Stimulated activated effector memory CD8-positive, alpha-beta T cell treated with anti-CD3 and anti-CD28 coated beads, Interleukin-12 subunit alpha, Interleukin-12 subunit beta, amount 100 ng/mL, for 72 hours (primary cell): ENCODE measurements around the gene SETD3.

Source experiments
- ATAC-seq: fragments of 150-1000 bp; cut with Tn5 transposase; 2 replicates; pipeline ENCODE4 v1.10.0; 2021
- DNase-seq, 2 donors: peaks; one replicate each; pipeline ENCODE4 v3.0.0; 2021 to 2022; ENCODE audit warnings: low spot score in 2 of 2
- H3K27ac Mint-ChIP-seq: one replicate; pipeline ENCODE4 v1.8.0; 2022; ENCODE audit warnings: mild to moderate bottlenecking, mixed read lengths
- H3K36me3 Mint-ChIP-seq: one replicate; pipeline ENCODE4 v1.8.0; 2022; ENCODE audit warnings: mild to moderate bottlenecking, mixed read lengths
- H3K4me1 Mint-ChIP-seq: one replicate; pipeline ENCODE4 v1.8.0; 2022; ENCODE audit warnings: mixed read lengths
- H3K4me3 Mint-ChIP-seq: one replicate; pipeline ENCODE4 v1.8.0; 2022; ENCODE audit warnings: mild to moderate bottlenecking, mixed read lengths
- H3K9me3 Mint-ChIP-seq: one replicate; pipeline ENCODE4 v1.8.0; 2022; ENCODE audit warnings: mixed read lengths

The SETD3 gene

DNA sequence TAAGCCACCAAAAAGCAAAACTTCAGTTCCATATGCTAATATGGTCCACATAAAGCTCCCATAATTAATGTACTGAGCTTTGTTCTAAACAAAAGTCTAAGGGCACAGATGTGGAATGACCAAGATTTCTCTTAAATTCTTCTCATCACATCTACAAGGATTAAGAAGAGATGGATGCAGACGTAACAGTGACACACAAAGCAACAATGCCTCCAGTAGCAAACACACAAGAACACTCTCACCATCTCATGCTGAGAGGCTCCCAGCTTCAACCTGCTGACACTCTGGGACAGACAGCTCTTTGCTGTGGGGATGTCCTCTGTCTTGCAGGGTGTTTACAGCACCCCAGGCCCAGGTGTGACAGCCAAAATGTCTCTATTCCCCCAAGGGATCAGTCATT is 48.2 kb downstream of the SETD3 start:
- H3K9me3 Mint-ChIP-seq: peaks cover 5% of the 10 kb centered on the region
- H3K27ac Mint-ChIP-seq: no peak overlapping the region
- ATAC-seq (no peak), DNase-seq (no peak)
- H3K36me3 Mint-ChIP-seq: peaks cover 35% of the 10 kb centered on the region
- H3K4me1 Mint-ChIP-seq: peaks cover 43% of the 10 kb centered on the region
- H3K4me3 Mint-ChIP-seq: no peak overlapping the region

- Mint-ChIP-seq H3K27ac (no peak overlapping the region), H3K36me3 (peaks cover 36% of the 10 kb centered on the region), H3K4me3 (no peak overlapping the region), H3K4me1 (peaks cover 38% of the 10 kb centered on the region), H3K9me3 (peaks cover 5% of the 10 kb centered on the region)
- ATAC-seq (no peak), DNase-seq (no peak)
Measured at GRCh38 chr14:99431986-99432385, 48.7 kb downstream of the SETD3 start.

- Mint-ChIP-seq H3K27ac (peak overlapping the region; percentile 67), H3K4me3 (no peak overlapping the region), H3K9me3 (peaks cover 3% of the 10 kb centered on the region), H3K4me1 (peaks cover 29% of the 10 kb centered on the region), H3K36me3 (peaks cover 30% of the 10 kb centered on the region)
- ATAC-seq (peak; percentile 93), DNase-seq (no peak)
Measured at GRCh38 chr14:99430491-99430890, 50.2 kb downstream of the SETD3 start.

- peak overlapping the region; percentile 52 for H3K27ac Mint-ChIP-seq
- H3K36me3 Mint-ChIP-seq: peaks cover 30% of the 10 kb centered on the region
- DNase-seq (no peak), ATAC-seq (no peak)
- H3K4me1 Mint-ChIP-seq: peaks cover 35% of the 10 kb centered on the region
- peaks cover 3% of the 10 kb centered on the region for H3K9me3 Mint-ChIP-seq
- H3K4me3 Mint-ChIP-seq: no peak overlapping the region
Measured at GRCh38 chr14:99427632-99428300, 52.9 kb downstream of the SETD3 start.

DNA sequence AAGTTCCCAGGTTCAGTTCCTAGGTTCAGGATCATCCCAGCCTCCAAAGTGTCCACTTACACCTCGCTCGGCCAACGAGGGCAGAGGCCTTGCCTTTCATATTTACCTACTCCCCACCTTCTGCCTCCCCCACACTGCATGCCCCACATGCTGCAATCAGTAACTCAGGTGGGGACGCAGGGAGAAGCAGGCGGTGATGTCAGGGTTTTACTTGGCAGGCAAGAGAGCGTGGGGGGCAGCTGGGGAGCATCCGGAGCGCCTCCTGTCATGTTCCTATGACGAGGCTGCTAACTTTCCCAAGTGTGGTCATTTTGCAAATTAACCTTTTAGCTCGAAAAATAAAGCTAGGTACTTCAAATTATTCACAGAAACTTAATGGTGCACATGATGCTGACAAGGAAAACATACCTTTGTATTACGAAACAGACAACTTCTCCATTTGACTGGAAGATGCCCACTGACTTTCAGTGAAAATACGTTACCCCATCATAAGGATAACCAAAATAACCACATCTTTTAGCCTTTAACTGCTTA is 53.8 kb downstream of the SETD3 start:
- Mint-ChIP-seq H3K27ac (peak overlapping the region; percentile 20), H3K4me3 (no peak overlapping the region), H3K9me3 (peaks cover 3% of the 10 kb centered on the region), H3K4me1 (peaks cover 35% of the 10 kb centered on the region), H3K36me3 (peaks cover 21% of the 10 kb centered on the region)
- DNase-seq (no peak), ATAC-seq (no peak)

- H3K27ac Mint-ChIP-seq: peak overlapping the region; percentile 20
- ATAC-seq: no peak
Measured at GRCh38 chr14:99426265-99426664, 54.4 kb downstream of the SETD3 start.

DNA sequence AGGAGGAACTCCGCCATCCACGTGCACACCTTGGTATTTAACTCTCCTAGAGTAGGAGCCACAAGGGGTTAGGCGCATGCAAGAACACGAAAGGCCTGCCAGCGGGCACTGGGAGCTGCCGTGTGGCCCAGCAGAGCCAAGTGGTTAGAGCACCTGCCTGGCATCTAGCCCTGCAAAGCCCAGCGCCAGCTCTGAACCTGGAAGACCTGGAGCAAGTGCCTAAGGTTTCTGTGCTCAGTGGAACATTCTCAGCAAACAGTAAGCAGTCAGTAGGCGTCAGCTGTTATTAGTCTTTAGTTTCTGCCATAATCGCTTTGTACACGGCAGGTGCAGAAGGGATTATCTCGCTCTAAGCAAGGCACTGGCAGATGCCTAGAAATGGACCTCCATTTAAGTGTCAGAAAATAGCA is 55.4 kb downstream of the SETD3 start:
- Mint-ChIP-seq H3K4me1 (peaks cover 29% of the 10 kb centered on the region), H3K27ac (peak overlapping the region; percentile 81), H3K9me3 (peaks cover 3% of the 10 kb centered on the region), H3K36me3 (peaks cover 21% of the 10 kb centered on the region), H3K4me3 (no peak overlapping the region)
- DNase-seq (no peak), ATAC-seq (no peak)

More at GRCh38 chr14:99426265-99426664, 54.4 kb downstream of the SETD3 start:
- no peak for DNase-seq
- H3K9me3 Mint-ChIP-seq: peaks cover 3% of the 10 kb centered on the region
- peaks cover 35% of the 10 kb centered on the region for H3K4me1 Mint-ChIP-seq
- peaks cover 21% of the 10 kb centered on the region for H3K36me3 Mint-ChIP-seq
- no peak overlapping the region for H3K4me3 Mint-ChIP-seq

DNA sequence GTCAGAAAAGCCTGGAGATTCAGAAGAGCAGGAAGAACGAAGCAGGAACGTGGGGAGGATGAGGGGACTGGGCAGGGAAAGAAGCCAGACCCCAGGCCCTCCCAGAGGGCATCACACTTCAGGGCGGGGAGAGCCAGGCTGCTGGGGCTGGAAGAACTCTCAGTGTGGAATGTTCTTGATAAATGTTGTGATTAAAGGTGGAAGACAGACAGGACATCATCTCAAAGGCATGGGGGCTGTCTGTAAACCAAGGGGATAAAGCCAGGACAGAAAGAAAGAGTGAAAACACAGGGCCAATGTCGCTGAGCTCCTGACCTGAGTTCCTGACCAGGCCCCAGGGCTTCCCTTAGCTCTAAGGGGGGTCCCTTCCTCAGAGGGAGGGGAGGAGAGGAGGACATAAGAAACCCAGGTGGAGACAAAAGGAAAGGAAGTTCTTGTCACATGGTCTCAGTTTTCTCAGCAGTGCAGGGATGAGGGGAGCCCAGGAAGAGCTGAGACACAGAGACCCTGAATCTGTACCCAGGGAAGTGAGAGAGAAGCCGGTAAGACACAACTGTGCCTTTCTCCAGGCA is 56.3 kb downstream of the SETD3 start:
- H3K4me1 Mint-ChIP-seq: peaks cover 28% of the 10 kb centered on the region
- no peak for ATAC-seq
- peak overlapping the region; percentile 81 for H3K27ac Mint-ChIP-seq
- H3K4me3 Mint-ChIP-seq: no peak overlapping the region
- peaks cover 18% of the 10 kb centered on the region for H3K36me3 Mint-ChIP-seq
- no peak for DNase-seq
- H3K9me3 Mint-ChIP-seq: peaks cover 3% of the 10 kb centered on the region

DNA sequence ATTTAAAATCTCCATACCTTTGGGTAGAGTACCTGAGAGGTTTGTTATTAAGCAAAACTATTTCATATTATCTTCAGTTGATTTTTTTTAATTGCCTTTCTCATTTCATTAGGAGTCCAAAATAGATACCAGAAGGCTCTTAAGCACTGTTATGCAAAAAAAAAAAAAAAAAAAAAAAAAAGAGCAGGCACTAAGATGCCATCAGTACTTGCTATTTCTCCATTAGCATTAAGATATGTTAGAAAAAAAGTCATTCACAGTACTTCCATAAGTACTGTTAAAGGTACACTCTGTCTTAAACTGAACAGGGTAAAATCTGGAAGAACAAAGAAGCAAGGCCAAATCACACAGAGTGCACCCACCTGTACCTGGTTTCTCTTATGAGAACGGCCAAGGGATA is 57.2 kb downstream of the SETD3 start:
- Mint-ChIP-seq H3K4me3 (no peak overlapping the region), H3K27ac (peak overlapping the region; percentile 81), H3K36me3 (peaks cover 10% of the 10 kb centered on the region), H3K4me1 (peaks cover 22% of the 10 kb centered on the region), H3K9me3 (no peaks in the 10 kb centered on the region)
- DNase-seq (no peak), ATAC-seq (no peak)

GRCh38 chr14:99422228-99423010 is 58.2 kb downstream of the SETD3 start:
- H3K27ac Mint-ChIP-seq: peak overlapping the region; percentile 43
- no peaks in the 10 kb centered on the region for H3K9me3 Mint-ChIP-seq
- peaks cover under 1% of the 10 kb centered on the region for H3K36me3 Mint-ChIP-seq
- H3K4me3 Mint-ChIP-seq: no peak overlapping the region
- no peak for DNase-seq
- ATAC-seq: no peak
- H3K4me1 Mint-ChIP-seq: peaks cover 22% of the 10 kb centered on the region

- H3K9me3 Mint-ChIP-seq: no peaks in the 10 kb centered on the region
- DNase-seq: no peak
- ATAC-seq: no peak
- H3K4me3 Mint-ChIP-seq: no peak overlapping the region
- H3K36me3 Mint-ChIP-seq: no peaks in the 10 kb centered on the region
- peaks cover 16% of the 10 kb centered on the region for H3K4me1 Mint-ChIP-seq
- H3K27ac Mint-ChIP-seq: peak overlapping the region; percentile 71
Measured at GRCh38 chr14:99420711-99421110, 59.9 kb downstream of the SETD3 start.

DNA sequence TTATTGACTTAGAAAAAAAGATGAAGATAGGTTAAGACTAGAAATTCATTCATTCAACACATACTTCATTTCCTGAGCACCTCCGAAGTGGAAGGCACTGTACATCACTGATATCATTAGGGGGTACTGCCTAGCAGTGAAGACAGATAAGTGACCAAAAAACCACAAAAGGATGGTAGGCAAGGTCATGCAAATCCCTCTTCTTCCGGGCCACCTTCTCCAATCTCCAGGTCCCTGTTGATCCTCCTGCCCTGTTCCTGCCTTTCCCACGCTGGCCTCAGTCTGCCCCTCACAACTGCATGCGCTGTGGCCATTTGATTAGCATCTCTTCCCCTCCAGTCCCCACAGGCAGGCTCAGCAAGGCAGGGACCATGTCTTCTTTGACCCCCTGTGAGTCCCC is 60.8 kb downstream of the SETD3 start:
- H3K27ac Mint-ChIP-seq: no peak overlapping the region
- no peaks in the 10 kb centered on the region for H3K9me3 Mint-ChIP-seq
- no peak overlapping the region for H3K4me3 Mint-ChIP-seq
- peaks cover 22% of the 10 kb centered on the region for H3K4me1 Mint-ChIP-seq
- no peak for ATAC-seq
- peaks cover 5% of the 10 kb centered on the region for H3K36me3 Mint-ChIP-seq
- no peak for DNase-seq

- ATAC-seq (no peak), DNase-seq (no peak)
- Mint-ChIP-seq H3K27ac (peak overlapping the region; percentile 10), H3K4me3 (no peak overlapping the region), H3K4me1 (peaks cover 20% of the 10 kb centered on the region), H3K36me3 (peaks cover 14% of the 10 kb centered on the region), H3K9me3 (no peaks in the 10 kb centered on the region)
Measured at GRCh38 chr14:99418242-99418641, 62.4 kb downstream of the SETD3 start.

GRCh38 chr14:99416909-99417308 is 63.8 kb downstream of the SETD3 start:
- Mint-ChIP-seq H3K4me1 (peaks cover 33% of the 10 kb centered on the region), H3K4me3 (no peak overlapping the region), H3K36me3 (peaks cover 27% of the 10 kb centered on the region), H3K27ac (no peak overlapping the region), H3K9me3 (no peaks in the 10 kb centered on the region)
- ATAC-seq: no peak
- DNase-seq: no peak

DNA sequence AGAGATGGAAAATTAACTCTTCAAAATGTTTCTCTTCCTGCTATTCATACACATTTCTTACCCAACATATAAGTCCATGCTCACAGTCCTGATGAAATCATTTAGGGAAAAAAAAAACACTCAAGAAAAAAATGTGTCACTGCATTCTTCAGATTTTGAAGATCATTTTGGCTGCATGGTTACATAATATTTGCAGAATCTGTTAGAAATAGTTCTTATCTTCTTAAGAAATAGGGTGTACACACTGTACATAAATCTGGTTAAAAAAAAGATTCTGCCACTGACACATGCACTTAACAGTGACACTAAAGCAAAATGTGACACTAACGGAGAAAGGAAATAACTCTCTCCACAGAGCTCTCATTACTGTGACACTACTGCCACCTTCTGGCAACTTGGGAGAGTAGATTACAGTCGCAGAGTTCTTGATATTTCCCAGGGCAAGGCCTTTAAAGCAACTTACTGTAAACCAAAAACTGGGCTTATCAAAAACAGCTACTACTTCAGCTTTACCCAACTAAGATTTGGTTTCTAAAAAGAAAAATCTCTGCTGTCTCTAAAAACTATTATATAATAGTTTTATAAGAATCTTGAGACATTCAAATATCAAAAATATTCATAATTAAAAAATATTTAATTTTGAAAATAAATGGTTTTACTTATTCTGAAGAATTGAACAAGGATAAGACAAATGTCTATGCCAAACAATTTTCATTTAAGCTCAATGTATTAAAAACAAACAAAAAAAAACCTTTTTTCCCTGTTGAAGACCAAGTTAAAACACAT is 65.0 kb downstream of the SETD3 start:
- DNase-seq: peak; percentile 53 to 74
- no peak overlapping the region for H3K27ac Mint-ChIP-seq
- H3K4me3 Mint-ChIP-seq: no peak overlapping the region
- no peaks in the 10 kb centered on the region for H3K9me3 Mint-ChIP-seq
- peak; percentile 97 for ATAC-seq
- peaks cover 40% of the 10 kb centered on the region for H3K36me3 Mint-ChIP-seq
- peaks cover 33% of the 10 kb centered on the region for H3K4me1 Mint-ChIP-seq
